OCI-LY3 (cell line): Measurements from ENCODE around the gene HRH1.

Source experiments
- EZH2phosphoT487 ChIP-seq: fragments of 200-600 bp; shearing (Covaris generic); IDR thresholded peaks from 2 replicates; pipeline ENCODE4 v1.6.1; 2018; ENCODE audit warnings: antibody characterized with exemption, mixed run types, low read depth
- TF ChIP-seq, protein P1 (sequence below): fragments of 200-600, 300-600 bp; sonication (generic); IDR thresholded peaks from 2 replicates; pipeline ENCODE4 v1.5.1; 2014; ENCODE audit warnings: antibody characterized with exemption, low read length, low read depth

DNA sequence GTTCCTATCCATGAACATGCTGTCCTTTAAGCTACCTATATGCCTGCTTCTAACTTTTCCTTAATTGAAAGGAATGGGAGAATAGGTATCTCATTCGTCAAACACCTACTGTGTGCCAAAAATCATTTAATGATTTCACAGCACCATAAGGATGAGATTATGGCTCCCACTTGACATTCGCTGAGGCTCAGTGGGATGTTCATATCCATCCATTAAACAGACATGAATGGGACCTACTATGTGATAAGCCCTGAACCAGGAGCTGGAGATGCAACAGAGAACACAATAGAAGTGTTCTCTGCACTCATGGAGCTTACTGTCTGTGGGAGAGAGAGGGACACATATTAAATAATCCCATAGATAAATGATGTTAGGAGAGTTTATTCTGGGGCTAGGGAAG lies 49.7 kb downstream of the HRH1 start:
- TF ChIP-seq, protein P1, sequence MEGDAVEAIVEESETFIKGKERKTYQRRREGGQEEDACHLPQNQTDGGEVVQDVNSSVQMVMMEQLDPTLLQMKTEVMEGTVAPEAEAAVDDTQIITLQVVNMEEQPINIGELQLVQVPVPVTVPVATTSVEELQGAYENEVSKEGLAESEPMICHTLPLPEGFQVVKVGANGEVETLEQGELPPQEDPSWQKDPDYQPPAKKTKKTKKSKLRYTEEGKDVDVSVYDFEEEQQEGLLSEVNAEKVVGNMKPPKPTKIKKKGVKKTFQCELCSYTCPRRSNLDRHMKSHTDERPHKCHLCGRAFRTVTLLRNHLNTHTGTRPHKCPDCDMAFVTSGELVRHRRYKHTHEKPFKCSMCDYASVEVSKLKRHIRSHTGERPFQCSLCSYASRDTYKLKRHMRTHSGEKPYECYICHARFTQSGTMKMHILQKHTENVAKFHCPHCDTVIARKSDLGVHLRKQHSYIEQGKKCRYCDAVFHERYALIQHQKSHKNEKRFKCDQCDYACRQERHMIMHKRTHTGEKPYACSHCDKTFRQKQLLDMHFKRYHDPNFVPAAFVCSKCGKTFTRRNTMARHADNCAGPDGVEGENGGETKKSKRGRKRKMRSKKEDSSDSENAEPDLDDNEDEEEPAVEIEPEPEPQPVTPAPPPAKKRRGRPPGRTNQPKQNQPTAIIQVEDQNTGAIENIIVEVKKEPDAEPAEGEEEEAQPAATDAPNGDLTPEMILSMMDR: no peak
- TF ChIP-seq EZH2phosphoT487: no peak
